ENCODE results near the gene LOXHD1.

The LOXHD1 gene

GRCh38 chr18:46464926-46465655 is 191.9 kb downstream of the LOXHD1 start:
- no peak overlapping the region for H3K4me3 ChIP-seq (ENCODE audit: low read depth, low read length)
- DNase-seq (ENCODE audit: low read depth), result no peak
- TF ChIP-seq CTCF (IDR thresholded peaks at IDR 0.05; ENCODE audit: insufficient read depth, low read depth, low read length, missing control alignments), result no peak

- no peak for DNase-seq (ENCODE audit: low read depth)
- TF ChIP-seq CTCF (IDR thresholded peaks at IDR 0.05; ENCODE audit: insufficient read depth, low read depth, low read length, missing control alignments), result no peak
- H3K4me3 ChIP-seq (ENCODE audit: low read depth, low read length), result no peak overlapping the region
Observed at GRCh38 chr18:46462523-46462922, 194.5 kb downstream of the LOXHD1 start.

- no peak overlapping the region for H3K4me3 ChIP-seq (ENCODE audit: low read depth, low read length)
- TF ChIP-seq CTCF (IDR thresholded peaks at IDR 0.05; ENCODE audit: insufficient read depth, low read depth, low read length, missing control alignments), result no peak
- no peak for DNase-seq (ENCODE audit: low read depth)
Observed at GRCh38 chr18:46461993-46462392, 195.0 kb downstream of the LOXHD1 start.

- DNase-seq (ENCODE audit: low read depth), result no peak
- no peak overlapping the region for H3K4me3 ChIP-seq (ENCODE audit: low read depth, low read length)
- no peak for TF ChIP-seq CTCF (IDR thresholded peaks at IDR 0.05; ENCODE audit: insufficient read depth, low read depth, low read length, missing control alignments)
Observed at GRCh38 chr18:46460754-46461153, 196.3 kb downstream of the LOXHD1 start.

GRCh38 chr18:46459789-46460455 is 197.1 kb downstream of the LOXHD1 start:
- no peak for DNase-seq (ENCODE audit: low read depth)
- H3K4me3 ChIP-seq (ENCODE audit: low read depth, low read length), result no peak overlapping the region
- TF ChIP-seq CTCF (IDR thresholded peaks at IDR 0.05; ENCODE audit: insufficient read depth, low read depth, low read length, missing control alignments), result no peak

GRCh38 chr18:46458472-46458871 is 198.5 kb downstream of the LOXHD1 start:
- no peak overlapping the region for H3K4me3 ChIP-seq (ENCODE audit: low read depth, low read length)
- no peak for DNase-seq (ENCODE audit: low read depth)
- no peak for TF ChIP-seq CTCF (IDR thresholded peaks at IDR 0.05; ENCODE audit: insufficient read depth, low read depth, low read length, missing control alignments)
